Measurements from ENCODE around the gene RIN2. TPM values are rescaled to one million over a fixed set of nuclear protein-coding genes. Genes with fewer than 3 reads are reported as not detected.

The RIN2 gene
- total RNA-seq, 6 experiments from 2014 or later: 7.0 to 37.7 (median 13.8) TPM

DNA sequence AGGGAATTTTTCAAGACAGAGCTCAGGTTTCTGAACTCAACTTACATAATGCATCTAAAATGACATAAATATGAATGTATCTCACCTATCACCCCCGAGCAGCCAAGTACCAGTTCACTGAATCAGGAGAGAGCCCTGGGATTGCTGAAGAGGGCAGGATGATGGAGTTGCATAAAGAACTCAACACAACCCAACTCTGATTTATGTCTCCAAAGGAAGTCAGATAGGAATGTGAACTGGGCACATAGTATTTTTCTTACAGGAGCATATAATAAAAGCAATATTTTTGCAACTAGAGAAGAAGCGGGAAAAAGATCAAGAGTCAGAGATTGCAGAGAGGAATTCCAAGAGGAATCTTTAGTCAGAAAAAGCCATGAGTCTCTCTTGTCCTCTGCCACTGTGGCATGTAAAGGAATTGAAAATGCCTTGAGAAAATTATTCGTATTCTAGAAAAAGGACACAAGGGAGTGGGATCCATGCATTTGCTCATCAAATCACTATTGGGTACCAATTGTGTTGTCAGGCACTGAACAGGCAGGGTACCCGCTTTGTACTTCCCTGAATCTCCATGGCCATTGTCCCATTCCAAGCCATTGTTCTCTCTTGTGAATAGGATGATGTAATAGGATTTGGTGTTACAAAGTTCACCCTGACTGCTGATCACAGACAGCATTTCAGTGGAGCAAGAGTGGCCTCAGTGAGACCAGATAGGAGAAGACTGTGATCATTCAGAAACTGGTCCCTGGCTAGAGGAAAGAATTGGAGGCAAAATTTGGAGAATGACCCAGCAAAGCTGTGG is 16.3 kb downstream of the RIN2 start:
- intact Hi-C loops (cut with DNase I): no loop called here

GRCh38 chr20:19775353-19776253 is 17.5 kb downstream of the RIN2 start:
- Histone ChIP-seq H3K36me3 (no peaks in the 10 kb centered on the region), H3K9me3 (no peaks in the 10 kb centered on the region), H3K27me3 (no peaks in the 10 kb centered on the region), H3K4me1 (peaks cover 0 to 17% (median 0%) of the 10 kb centered on the region in 4 donors), H3K4me3 (no peak overlapping the region), H3K27ac (no peak overlapping the region)
- DNase-seq (no peak), ATAC-seq (peak in 1 of 4 donors; percentile 54)
- intact Hi-C loops (cut with DNase I): no loop called here
- 77% methylated on average over 5 of the region's 7 CpGs for WGBS (ENCODE audit: insufficient coverage, low coverage, low lambda C conversion rate, missing lambda C conversion rate)
- TF ChIP-seq POLR2A (IDR thresholded peaks at IDR 0.05): no peak
- TF ChIP-seq, protein P1, sequence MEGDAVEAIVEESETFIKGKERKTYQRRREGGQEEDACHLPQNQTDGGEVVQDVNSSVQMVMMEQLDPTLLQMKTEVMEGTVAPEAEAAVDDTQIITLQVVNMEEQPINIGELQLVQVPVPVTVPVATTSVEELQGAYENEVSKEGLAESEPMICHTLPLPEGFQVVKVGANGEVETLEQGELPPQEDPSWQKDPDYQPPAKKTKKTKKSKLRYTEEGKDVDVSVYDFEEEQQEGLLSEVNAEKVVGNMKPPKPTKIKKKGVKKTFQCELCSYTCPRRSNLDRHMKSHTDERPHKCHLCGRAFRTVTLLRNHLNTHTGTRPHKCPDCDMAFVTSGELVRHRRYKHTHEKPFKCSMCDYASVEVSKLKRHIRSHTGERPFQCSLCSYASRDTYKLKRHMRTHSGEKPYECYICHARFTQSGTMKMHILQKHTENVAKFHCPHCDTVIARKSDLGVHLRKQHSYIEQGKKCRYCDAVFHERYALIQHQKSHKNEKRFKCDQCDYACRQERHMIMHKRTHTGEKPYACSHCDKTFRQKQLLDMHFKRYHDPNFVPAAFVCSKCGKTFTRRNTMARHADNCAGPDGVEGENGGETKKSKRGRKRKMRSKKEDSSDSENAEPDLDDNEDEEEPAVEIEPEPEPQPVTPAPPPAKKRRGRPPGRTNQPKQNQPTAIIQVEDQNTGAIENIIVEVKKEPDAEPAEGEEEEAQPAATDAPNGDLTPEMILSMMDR (IDR thresholded peaks at IDR 0.05): no peak

More for the DNA sequence above, 16.3 kb downstream of the RIN2 start:
- Histone ChIP-seq H3K27me3 (no peaks in the 10 kb centered on the region), H3K9me3 (no peaks in the 10 kb centered on the region), H3K36me3 (no peaks in the 10 kb centered on the region), H3K4me1 (peaks cover 0 to 17% (median 0%) of the 10 kb centered on the region in 4 donors), H3K27ac (no peak overlapping the region), H3K4me3 (no peak overlapping the region)
- 73% methylated on average over 3 of the region's 4 CpGs for WGBS (ENCODE audit: insufficient coverage, low coverage, low lambda C conversion rate, missing lambda C conversion rate)
- DNase-seq (no peak), ATAC-seq (peak; percentile 69 to 93 (median 79))
- no peak for TF ChIP-seq POLR2A (IDR thresholded peaks at IDR 0.05)
- TF ChIP-seq, protein P1 (IDR thresholded peaks at IDR 0.05): no peak

DNA sequence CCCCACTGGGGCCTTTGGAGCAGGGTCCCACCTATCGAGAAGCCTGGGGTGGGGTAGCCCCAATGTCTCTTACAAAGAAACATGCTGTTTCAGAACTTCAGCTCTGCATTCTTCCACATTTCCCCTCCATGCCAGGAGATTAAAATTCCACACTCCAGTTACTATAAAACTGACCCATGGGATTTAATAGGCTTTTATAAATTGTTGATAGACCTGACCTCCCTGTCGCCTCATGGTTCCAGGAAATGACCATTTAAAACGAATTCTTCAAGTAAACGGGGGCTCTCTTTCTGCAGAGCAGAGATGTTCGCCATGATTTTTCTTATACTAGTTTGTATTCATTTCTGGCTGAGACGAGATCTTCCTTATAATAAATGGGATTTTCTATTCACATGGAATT is 19.3 kb downstream of the RIN2 start:
- H3K36me3 ChIP-seq: no peaks in the 10 kb centered on the region
- no peak for TF ChIP-seq POLR2A (IDR thresholded peaks at IDR 0.05)
- TF ChIP-seq, protein P1 (IDR thresholded peaks at IDR 0.05): no peak
- H3K9me3 ChIP-seq: no peaks in the 10 kb centered on the region
- WGBS (ENCODE audit: insufficient coverage, low coverage, low lambda C conversion rate, missing lambda C conversion rate): 72% methylated on average over 6 of the region's 6 CpGs
- H3K4me1 ChIP-seq: peaks cover 0 to 17% (median 0%) of the 10 kb centered on the region in 4 donors
- H3K27me3 ChIP-seq: no peaks in the 10 kb centered on the region
- ATAC-seq: no peak
- no peak overlapping the region for H3K4me3 ChIP-seq
- intact Hi-C loops (cut with DNase I): no loop called here
- no peak for DNase-seq
- no peak overlapping the region for H3K27ac ChIP-seq

DNA sequence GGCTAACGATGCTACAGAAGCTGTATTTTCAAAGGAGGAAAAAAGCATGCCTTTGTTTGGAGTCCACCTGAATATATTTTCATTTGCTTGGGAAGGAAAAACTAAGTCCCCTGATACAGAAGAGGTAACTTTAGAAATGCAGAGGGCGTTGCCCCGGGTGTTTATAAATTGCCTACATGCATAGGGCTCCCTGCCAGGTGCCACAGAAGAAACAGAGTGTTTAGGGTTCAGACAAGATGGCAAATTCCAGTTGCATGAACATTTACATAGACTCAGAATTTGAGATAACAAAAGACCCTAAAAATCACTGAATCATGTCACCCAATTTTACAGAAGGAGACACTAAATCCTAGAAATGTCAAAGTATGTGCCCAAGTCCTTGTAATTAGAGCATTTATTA is 19.9 kb downstream of the RIN2 start:
- no peaks in the 10 kb centered on the region for H3K9me3 ChIP-seq
- DNase-seq (no peak), ATAC-seq (no peak)
- peaks cover 0 to 17% (median 0%) of the 10 kb centered on the region in 4 donors for H3K4me1 ChIP-seq
- H3K4me3 ChIP-seq: no peak overlapping the region
- H3K27me3 ChIP-seq: no peaks in the 10 kb centered on the region
- H3K27ac ChIP-seq: no peak overlapping the region
- TF ChIP-seq POLR2A (IDR thresholded peaks at IDR 0.05): no peak
- TF ChIP-seq, protein P1 (IDR thresholded peaks at IDR 0.05): no peak
- intact Hi-C loops (cut with DNase I): no loop called here
- WGBS (ENCODE audit: insufficient coverage, low coverage, low lambda C conversion rate, missing lambda C conversion rate): 87% methylated on average over 3 of the region's 3 CpGs
- H3K36me3 ChIP-seq: no peaks in the 10 kb centered on the region

Measured in right lobe of liver (tissue), 6 donors.